Ishikawa (cell line): ENCODE results near the gene ARX.

ENCODE experiments used
- CEBPB ChIP-seq: IDR thresholded peaks from 2 replicates; pipeline ENCODE4 v1.6.1; 2012
- EGR1 ChIP-seq: IDR thresholded peaks from 2 replicates; pipeline ENCODE4 v1.6.1; 2012
- EP300 ChIP-seq: IDR thresholded peaks from 2 replicates; pipeline ENCODE4 v1.6.1; 2012; ENCODE audit warnings: borderline replicate concordance
- FOXM1 ChIP-seq: IDR thresholded peaks from 2 replicates; pipeline ENCODE4 v1.6.1; 2012; ENCODE audit warnings: low read depth, borderline replicate concordance
- MAX ChIP-seq: IDR thresholded peaks from 2 replicates; pipeline ENCODE4 v1.6.1; 2012
- NFIC ChIP-seq: IDR thresholded peaks from 2 replicates; pipeline ENCODE4 v1.6.1; 2012
- TAF1 ChIP-seq: IDR thresholded peaks from 2 replicates; pipeline ENCODE4 v1.6.1; 2012; ENCODE audit warnings: low read depth, mild to moderate bottlenecking
- TCF12 ChIP-seq: IDR thresholded peaks from 2 replicates; pipeline ENCODE4 v1.6.1; 2012; ENCODE audit warnings: low read depth
- YY1 ChIP-seq: IDR thresholded peaks from 2 replicates; pipeline ENCODE4 v1.6.1; 2012; ENCODE audit warnings: low read depth
- TF ChIP-seq, protein P1 (sequence below): IDR thresholded peaks from 2 replicates; pipeline ENCODE4 v1.6.1; 2012; ENCODE audit warnings: low read depth, mild to moderate bottlenecking

GRCh38 chrX:25023908-25024307 lies 8.1 kb upstream of the ARX start:
- no peak for TF ChIP-seq TAF1
- no peak for TF ChIP-seq CEBPB
- TF ChIP-seq NFIC: no peak
- TF ChIP-seq FOXM1: no peak
- TF ChIP-seq EGR1: no peak
- TF ChIP-seq EP300: no peak
- TF ChIP-seq TCF12: no peak
- TF ChIP-seq, protein P1, sequence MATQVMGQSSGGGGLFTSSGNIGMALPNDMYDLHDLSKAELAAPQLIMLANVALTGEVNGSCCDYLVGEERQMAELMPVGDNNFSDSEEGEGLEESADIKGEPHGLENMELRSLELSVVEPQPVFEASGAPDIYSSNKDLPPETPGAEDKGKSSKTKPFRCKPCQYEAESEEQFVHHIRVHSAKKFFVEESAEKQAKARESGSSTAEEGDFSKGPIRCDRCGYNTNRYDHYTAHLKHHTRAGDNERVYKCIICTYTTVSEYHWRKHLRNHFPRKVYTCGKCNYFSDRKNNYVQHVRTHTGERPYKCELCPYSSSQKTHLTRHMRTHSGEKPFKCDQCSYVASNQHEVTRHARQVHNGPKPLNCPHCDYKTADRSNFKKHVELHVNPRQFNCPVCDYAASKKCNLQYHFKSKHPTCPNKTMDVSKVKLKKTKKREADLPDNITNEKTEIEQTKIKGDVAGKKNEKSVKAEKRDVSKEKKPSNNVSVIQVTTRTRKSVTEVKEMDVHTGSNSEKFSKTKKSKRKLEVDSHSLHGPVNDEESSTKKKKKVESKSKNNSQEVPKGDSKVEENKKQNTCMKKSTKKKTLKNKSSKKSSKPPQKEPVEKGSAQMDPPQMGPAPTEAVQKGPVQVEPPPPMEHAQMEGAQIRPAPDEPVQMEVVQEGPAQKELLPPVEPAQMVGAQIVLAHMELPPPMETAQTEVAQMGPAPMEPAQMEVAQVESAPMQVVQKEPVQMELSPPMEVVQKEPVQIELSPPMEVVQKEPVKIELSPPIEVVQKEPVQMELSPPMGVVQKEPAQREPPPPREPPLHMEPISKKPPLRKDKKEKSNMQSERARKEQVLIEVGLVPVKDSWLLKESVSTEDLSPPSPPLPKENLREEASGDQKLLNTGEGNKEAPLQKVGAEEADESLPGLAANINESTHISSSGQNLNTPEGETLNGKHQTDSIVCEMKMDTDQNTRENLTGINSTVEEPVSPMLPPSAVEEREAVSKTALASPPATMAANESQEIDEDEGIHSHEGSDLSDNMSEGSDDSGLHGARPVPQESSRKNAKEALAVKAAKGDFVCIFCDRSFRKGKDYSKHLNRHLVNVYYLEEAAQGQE: no peak
- no peak for TF ChIP-seq YY1
- TF ChIP-seq MAX: no peak
